Loucy (cell line): ENCODE results near the gene CLDN24.

ENCODE experiments used
- H2AFZ ChIP-seq: fragments of 200-600 bp; sonication (generic); 2 replicates; pipeline ENCODE4 v1.6.0; 2016; ENCODE audit warnings: antibody characterized with exemption, mild to moderate bottlenecking, low read length, moderate library complexity
- H3F3A ChIP-seq: fragments of 200-600 bp; 2 replicates; pipeline ENCODE4 v1.6.0; 2016; ENCODE audit warnings: antibody characterized with exemption, low read depth, mild to moderate bottlenecking
- H3K27me3 ChIP-seq: fragments of 200-600 bp; sonication (generic); 2 replicates; pipeline ENCODE4 v1.6.1; 2014; ENCODE audit warnings: low read length, mild to moderate bottlenecking; ENCODE audit not compliant: insufficient read depth, poor library complexity, severe bottlenecking
- H3K36me3 ChIP-seq: fragments of 200-600 bp; sonication (generic); 2 replicates; pipeline ENCODE4 v1.6.1; 2016; ENCODE audit warnings: low read length; ENCODE audit not compliant: insufficient read depth
- H3K4me1 ChIP-seq: fragments of 200-600 bp; sonication (generic); 2 replicates; pipeline ENCODE4 v1.5.1; 2014; ENCODE audit warnings: low read length, mild to moderate bottlenecking; ENCODE audit not compliant: insufficient read depth, poor library complexity, severe bottlenecking
- H3K4me2 ChIP-seq: fragments of 200-600 bp; sonication (generic); 2 replicates; pipeline ENCODE4 v1.6.0; 2014; ENCODE audit warnings: antibody characterized with exemption, low read length, low read depth, mild to moderate bottlenecking; ENCODE audit not compliant: poor library complexity, severe bottlenecking
- H3K4me3 ChIP-seq: fragments of 200-600 bp; sonication (generic); 2 replicates; pipeline ENCODE4 v1.5.1; 2014; ENCODE audit warnings: low read length, mild to moderate bottlenecking, mixed read lengths; ENCODE audit not compliant: poor library complexity, severe bottlenecking
- H3K79me2 ChIP-seq: fragments of 200-600 bp; sonication (generic); 2 replicates; pipeline ENCODE4 v1.6.1; 2014; ENCODE audit warnings: low read length; ENCODE audit not compliant: insufficient read depth
- H3K9ac ChIP-seq: fragments of 200-600 bp; sonication (generic); 2 replicates; pipeline ENCODE4 v1.6.0; 2014; ENCODE audit warnings: mild to moderate bottlenecking, low read depth, low read length, moderate library complexity; ENCODE audit not compliant: poor library complexity, severe bottlenecking
- H3K9me2 ChIP-seq: fragments of 200-600 bp; sonication (generic); replicated peaks from 2 replicates; pipeline ENCODE4 v1.6.1; 2016; ENCODE audit warnings: low read depth, low read length, mixed read lengths
- H3K9me3 ChIP-seq: fragments of 200-600 bp; sonication (generic); 2 replicates; pipeline ENCODE4 v1.6.1; 2014; ENCODE audit warnings: mild to moderate bottlenecking, antibody characterized with exemption, low read length, low read depth; ENCODE audit not compliant: insufficient read depth
- H4K20me1 ChIP-seq: fragments of 200-600 bp; sonication (generic); 2 replicates; pipeline ENCODE4 v1.6.0; 2014; ENCODE audit warnings: antibody characterized with exemption, low read length, mild to moderate bottlenecking; ENCODE audit not compliant: insufficient read depth, poor library complexity, severe bottlenecking
- EZH2phosphoT487 ChIP-seq: fragments of 200-600 bp; IDR thresholded peaks from 2 replicates; pipeline ENCODE4 v1.6.1; 2018; ENCODE audit warnings: antibody characterized with exemption, mild to moderate bottlenecking, moderate library complexity, borderline replicate concordance
- TF ChIP-seq, protein P1 (sequence below): fragments of 200-600 bp; sonication (generic); conservative IDR thresholded peaks from 2 replicates; pipeline ENCODE4 v1.5.1; 2014; ENCODE audit warnings: mild to moderate bottlenecking, antibody characterized with exemption, low read length

Gene CLDN24

DNA sequence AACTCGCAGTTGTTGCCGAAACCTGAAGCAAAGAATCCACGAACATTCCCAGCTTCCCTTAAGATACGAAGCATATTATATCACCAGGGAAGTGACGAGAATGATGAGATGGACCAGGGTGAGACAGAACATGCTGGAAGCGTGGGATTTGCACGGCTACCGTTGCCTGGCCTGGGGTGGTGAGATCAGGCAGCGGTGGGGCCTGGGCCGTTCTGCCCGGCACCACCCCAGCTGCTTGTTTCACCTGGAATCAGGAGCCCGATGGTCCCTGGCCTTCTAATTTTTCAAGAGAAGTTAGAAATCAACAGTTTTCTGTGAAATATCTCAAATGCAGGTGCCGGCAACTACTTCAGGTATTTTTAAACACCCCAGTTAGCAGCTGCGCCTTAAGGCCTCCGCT is 7.9 kb downstream of the CLDN24 start:
- no peaks in the 10 kb centered on the region for H3K36me3 ChIP-seq
- no peak overlapping the region for H3K9ac ChIP-seq
- H3K4me1 ChIP-seq = no peaks in the 10 kb centered on the region
- H2AFZ ChIP-seq = no peak overlapping the region
- H3K79me2 ChIP-seq = no peaks in the 10 kb centered on the region
- no peak overlapping the region for H3K4me2 ChIP-seq
- H3K27me3 ChIP-seq = no peaks in the 10 kb centered on the region
- H4K20me1 ChIP-seq = no peaks in the 10 kb centered on the region
- H3K9me3 ChIP-seq = no peaks in the 10 kb centered on the region
- H3K9me2 ChIP-seq = no peaks in the 10 kb centered on the region
- TF ChIP-seq EZH2phosphoT487 = no peak
- TF ChIP-seq, protein P1, sequence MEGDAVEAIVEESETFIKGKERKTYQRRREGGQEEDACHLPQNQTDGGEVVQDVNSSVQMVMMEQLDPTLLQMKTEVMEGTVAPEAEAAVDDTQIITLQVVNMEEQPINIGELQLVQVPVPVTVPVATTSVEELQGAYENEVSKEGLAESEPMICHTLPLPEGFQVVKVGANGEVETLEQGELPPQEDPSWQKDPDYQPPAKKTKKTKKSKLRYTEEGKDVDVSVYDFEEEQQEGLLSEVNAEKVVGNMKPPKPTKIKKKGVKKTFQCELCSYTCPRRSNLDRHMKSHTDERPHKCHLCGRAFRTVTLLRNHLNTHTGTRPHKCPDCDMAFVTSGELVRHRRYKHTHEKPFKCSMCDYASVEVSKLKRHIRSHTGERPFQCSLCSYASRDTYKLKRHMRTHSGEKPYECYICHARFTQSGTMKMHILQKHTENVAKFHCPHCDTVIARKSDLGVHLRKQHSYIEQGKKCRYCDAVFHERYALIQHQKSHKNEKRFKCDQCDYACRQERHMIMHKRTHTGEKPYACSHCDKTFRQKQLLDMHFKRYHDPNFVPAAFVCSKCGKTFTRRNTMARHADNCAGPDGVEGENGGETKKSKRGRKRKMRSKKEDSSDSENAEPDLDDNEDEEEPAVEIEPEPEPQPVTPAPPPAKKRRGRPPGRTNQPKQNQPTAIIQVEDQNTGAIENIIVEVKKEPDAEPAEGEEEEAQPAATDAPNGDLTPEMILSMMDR = no peak
- H3F3A ChIP-seq = no peaks in the 10 kb centered on the region
- no peak overlapping the region for H3K4me3 ChIP-seq

GRCh38 chr4:183312841-183313240 is 9.4 kb downstream of the CLDN24 start:
- H2AFZ ChIP-seq = no peak overlapping the region
- H3K4me3 ChIP-seq = no peak overlapping the region
- no peak overlapping the region for H3K9ac ChIP-seq
- no peaks in the 10 kb centered on the region for H3K36me3 ChIP-seq
- H3K79me2 ChIP-seq = no peaks in the 10 kb centered on the region
- no peaks in the 10 kb centered on the region for H3K27me3 ChIP-seq
- no peaks in the 10 kb centered on the region for H3F3A ChIP-seq
- TF ChIP-seq, protein P1 = no peak
- TF ChIP-seq EZH2phosphoT487 = no peak
- H3K4me1 ChIP-seq = no peaks in the 10 kb centered on the region
- H3K4me2 ChIP-seq = no peak overlapping the region
- H4K20me1 ChIP-seq = no peaks in the 10 kb centered on the region
- H3K9me3 ChIP-seq = no peaks in the 10 kb centered on the region
- H3K9me2 ChIP-seq = no peaks in the 10 kb centered on the region

- Histone ChIP-seq H3K4me1 (no peaks in the 10 kb centered on the region), H3K27me3 (no peaks in the 10 kb centered on the region), H3K9ac (no peak overlapping the region), H3K9me3 (no peaks in the 10 kb centered on the region), H3K9me2 (no peaks in the 10 kb centered on the region), H3K79me2 (no peaks in the 10 kb centered on the region), H3K4me2 (no peak overlapping the region), H3K4me3 (no peak overlapping the region), H2AFZ (no peak overlapping the region), H4K20me1 (no peaks in the 10 kb centered on the region), H3F3A (no peaks in the 10 kb centered on the region), H3K36me3 (no peaks in the 10 kb centered on the region)
- TF ChIP-seq, protein P1 = no peak
- TF ChIP-seq EZH2phosphoT487 = no peak
Observed at GRCh38 chr4:183306811-183307210, 15.4 kb downstream of the CLDN24 start.
